ENCODE measurements around the gene CDC42BPA. TPM values are rescaled to one million over a fixed set of nuclear protein-coding genes. Genes with fewer than 3 reads are reported as not detected.

The CDC42BPA gene
- total RNA-seq, 2 donors from 2014 or later = 30.0 to 34.3 TPM

DNA sequence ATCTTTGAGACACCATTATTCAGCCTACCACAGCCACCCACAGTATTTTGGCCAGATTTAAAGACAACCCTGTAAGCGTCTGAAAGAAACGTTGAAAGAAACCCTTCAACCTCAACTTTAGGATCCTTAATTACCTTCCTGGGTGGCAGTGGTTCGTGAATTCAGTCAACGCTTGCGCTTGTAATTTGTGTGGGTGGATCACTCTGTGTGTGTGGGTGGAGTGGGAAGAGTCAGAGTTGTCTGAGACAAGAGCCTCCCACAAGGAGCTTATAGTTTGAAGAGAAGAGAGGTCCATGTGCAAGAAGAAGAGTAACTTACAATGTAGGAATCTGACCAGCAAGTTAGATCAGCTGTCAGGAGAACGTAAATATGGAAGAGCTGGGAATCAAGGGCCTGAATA lies 369.8 kb downstream of the CDC42BPA start:
- Mint-ChIP-seq H3K36me3 (ENCODE audit: low read depth) (peaks cover 1% of the 10 kb centered on the region), H3K9me3 (peaks cover 7% of the 10 kb centered on the region)

GRCh38 chr1:226948051-226948450 lies 370.2 kb downstream of the CDC42BPA start:
- Histone ChIP-seq H3K27ac (ENCODE audit: low read depth, low read length) (no peak overlapping the region), H3K9ac (ENCODE audit: extremely low read depth, low read length, poor library complexity, severe bottlenecking) (no peak overlapping the region), H3K27me3 (ENCODE audit: control insufficient read depth, insufficient read depth, low read length, poor library complexity, severe bottlenecking) (peaks cover 30% of the 10 kb centered on the region), H3K4me1 (ENCODE audit: control insufficient read depth, insufficient read depth, low read length) (peaks cover 5% of the 10 kb centered on the region), H3K9me3 (ENCODE audit: control insufficient read depth, low read length) (peaks cover 5% of the 10 kb centered on the region), H3K36me3 (ENCODE audit: control insufficient read depth, insufficient read depth, low read length) (no peaks in the 10 kb centered on the region), H3K4me3 (ENCODE audit: low read length) (no peak overlapping the region)
- H3K4me3 Mint-ChIP-seq = no peak overlapping the region
- peaks cover 1% of the 10 kb centered on the region for H3K36me3 Mint-ChIP-seq (ENCODE audit: low read depth)
- no peak overlapping the region for H3K27ac Mint-ChIP-seq
- H3K4me1 Mint-ChIP-seq = peaks cover 27% of the 10 kb centered on the region
- 91 to 96% methylated on average over 2 of the region's 2 CpGs for WGBS, 2 experiments (ENCODE audit: insufficient coverage in 1 of 2, insufficient read length in 1 of 2)
- peaks cover 48% of the 10 kb centered on the region for H3K27me3 Mint-ChIP-seq (ENCODE audit: insufficient read depth)
- peaks cover 7% of the 10 kb centered on the region for H3K9me3 Mint-ChIP-seq
- peak; percentile 15 for DNase-seq
- TF ChIP-seq, protein P1, sequence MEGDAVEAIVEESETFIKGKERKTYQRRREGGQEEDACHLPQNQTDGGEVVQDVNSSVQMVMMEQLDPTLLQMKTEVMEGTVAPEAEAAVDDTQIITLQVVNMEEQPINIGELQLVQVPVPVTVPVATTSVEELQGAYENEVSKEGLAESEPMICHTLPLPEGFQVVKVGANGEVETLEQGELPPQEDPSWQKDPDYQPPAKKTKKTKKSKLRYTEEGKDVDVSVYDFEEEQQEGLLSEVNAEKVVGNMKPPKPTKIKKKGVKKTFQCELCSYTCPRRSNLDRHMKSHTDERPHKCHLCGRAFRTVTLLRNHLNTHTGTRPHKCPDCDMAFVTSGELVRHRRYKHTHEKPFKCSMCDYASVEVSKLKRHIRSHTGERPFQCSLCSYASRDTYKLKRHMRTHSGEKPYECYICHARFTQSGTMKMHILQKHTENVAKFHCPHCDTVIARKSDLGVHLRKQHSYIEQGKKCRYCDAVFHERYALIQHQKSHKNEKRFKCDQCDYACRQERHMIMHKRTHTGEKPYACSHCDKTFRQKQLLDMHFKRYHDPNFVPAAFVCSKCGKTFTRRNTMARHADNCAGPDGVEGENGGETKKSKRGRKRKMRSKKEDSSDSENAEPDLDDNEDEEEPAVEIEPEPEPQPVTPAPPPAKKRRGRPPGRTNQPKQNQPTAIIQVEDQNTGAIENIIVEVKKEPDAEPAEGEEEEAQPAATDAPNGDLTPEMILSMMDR (conservative IDR thresholded peaks at IDR 0.05) = no peak

More for the DNA sequence above, 369.8 kb downstream of the CDC42BPA start:
- 94 to 98% methylated on average over 3 to 6 of the region's 6 CpGs for WGBS, 2 experiments (ENCODE audit: insufficient coverage in 1 of 2, insufficient read length in 1 of 2)
- peak; percentile 6 for DNase-seq
- H3K27me3 Mint-ChIP-seq (ENCODE audit: insufficient read depth) = peaks cover 44% of the 10 kb centered on the region
- Histone ChIP-seq H3K27me3 (ENCODE audit: control insufficient read depth, insufficient read depth, low read length, poor library complexity, severe bottlenecking) (peaks cover 26% of the 10 kb centered on the region), H3K27ac (ENCODE audit: low read depth, low read length) (no peak overlapping the region), H3K9me3 (ENCODE audit: control insufficient read depth, low read length) (peaks cover 5% of the 10 kb centered on the region), H3K9ac (ENCODE audit: extremely low read depth, low read length, poor library complexity, severe bottlenecking) (no peak overlapping the region), H3K36me3 (ENCODE audit: control insufficient read depth, insufficient read depth, low read length) (no peaks in the 10 kb centered on the region), H3K4me1 (ENCODE audit: control insufficient read depth, insufficient read depth, low read length) (peaks cover 5% of the 10 kb centered on the region), H3K4me3 (ENCODE audit: low read length) (no peak overlapping the region)
- H3K4me3 Mint-ChIP-seq = no peak overlapping the region
- H3K27ac Mint-ChIP-seq = no peak overlapping the region
- peaks cover 27% of the 10 kb centered on the region for H3K4me1 Mint-ChIP-seq
- TF ChIP-seq, protein P1 (conservative IDR thresholded peaks at IDR 0.05) = no peak

GRCh38 chr1:226946841-226947240 lies 371.5 kb downstream of the CDC42BPA start:
- Histone ChIP-seq H3K27me3 (ENCODE audit: control insufficient read depth, insufficient read depth, low read length, poor library complexity, severe bottlenecking) (peaks cover 42% of the 10 kb centered on the region), H3K27ac (ENCODE audit: low read depth, low read length) (no peak overlapping the region), H3K36me3 (ENCODE audit: control insufficient read depth, insufficient read depth, low read length) (no peaks in the 10 kb centered on the region), H3K9ac (ENCODE audit: extremely low read depth, low read length, poor library complexity, severe bottlenecking) (no peak overlapping the region), H3K4me1 (ENCODE audit: control insufficient read depth, insufficient read depth, low read length) (peaks cover 5% of the 10 kb centered on the region), H3K9me3 (ENCODE audit: control insufficient read depth, low read length) (peaks cover 5% of the 10 kb centered on the region), H3K4me3 (ENCODE audit: low read length) (no peak overlapping the region)
- no peak for DNase-seq
- Mint-ChIP-seq H3K27ac (no peak overlapping the region), H3K36me3 (ENCODE audit: low read depth) (peaks cover 1% of the 10 kb centered on the region), H3K4me1 (peaks cover 27% of the 10 kb centered on the region), H3K9me3 (peaks cover 7% of the 10 kb centered on the region), H3K27me3 (ENCODE audit: insufficient read depth) (peaks cover 61% of the 10 kb centered on the region), H3K4me3 (no peak overlapping the region)
- TF ChIP-seq, protein P1 (conservative IDR thresholded peaks at IDR 0.05) = no peak
- WGBS, 2 experiments (ENCODE audit: insufficient coverage in 1 of 2, insufficient read length in 1 of 2) = 93 to 94% methylated on average over 3 of the region's 3 CpGs
